ENCODE data around the gene SSRP1.
A peak's percentile ranks its signal among the peaks of the same experiment; 100 is the strongest.
"Not testable (repeated sequence)": the region's sequence is repeated elsewhere in the genome, so short reads cannot be mapped to it uniquely, and the experiment has no call there.

The SSRP1 gene

GRCh38 chr11:57335343-57336110 is at the start of gene SSRP1:
Gene SSRP1 (minus strand): TSS chr11:57335892. CDS start chr11:57335121, 771 bp downstream.
- DNase-seq (ENCODE audit: low spot score) = peak; percentile 85

GRCh38 chr11:57380975-57381374 is 45.3 kb upstream of the SSRP1 start, which contains the start of gene PRG3:
Gene PRG3 (minus strand): TSS chr11:57381150. CDS start chr11:57380708, 442 bp downstream.
- no peak for DNase-seq (ENCODE audit: low spot score)

GRCh38 chr11:57379732-57380131 is 44.0 kb upstream of the SSRP1 start:
- no peak for DNase-seq (ENCODE audit: low spot score)

- DNase-seq (ENCODE audit: low spot score) = no peak
Observed at GRCh38 chr11:57378186-57378585, 42.5 kb upstream of the SSRP1 start.

GRCh38 chr11:57377107-57377506 is 41.4 kb upstream of the SSRP1 start:
- no peak for DNase-seq (ENCODE audit: low spot score)

GRCh38 chr11:57376095-57377090 is 40.7 kb upstream of the SSRP1 start:
- no peak for DNase-seq (ENCODE audit: low spot score)

- DNase-seq (ENCODE audit: low spot score) = no peak
Observed at GRCh38 chr11:57375490-57375889, 39.8 kb upstream of the SSRP1 start.

- DNase-seq (ENCODE audit: low spot score) = no peak
Observed at GRCh38 chr11:57374966-57375365, 39.3 kb upstream of the SSRP1 start.

- no peak for DNase-seq (ENCODE audit: low spot score)
Observed at GRCh38 chr11:57373146-57373545, 37.5 kb upstream of the SSRP1 start.

GRCh38 chr11:57370941-57371340 is 35.2 kb upstream of the SSRP1 start:
- DNase-seq (ENCODE audit: low spot score) = no peak

GRCh38 chr11:57370251-57370650 is 34.6 kb upstream of the SSRP1 start:
- DNase-seq (ENCODE audit: low spot score) = no peak

GRCh38 chr11:57368845-57369232 is 33.1 kb upstream of the SSRP1 start:
- no peak for DNase-seq (ENCODE audit: low spot score)

GRCh38 chr11:57368106-57368844 is 32.6 kb upstream of the SSRP1 start:
- DNase-seq (ENCODE audit: low spot score) = no peak

- no peak for DNase-seq (ENCODE audit: low spot score)
Observed at GRCh38 chr11:57364851-57365660, 29.4 kb upstream of the SSRP1 start.

GRCh38 chr11:57363131-57364080 is 27.7 kb upstream of the SSRP1 start:
- no peak for DNase-seq (ENCODE audit: low spot score)

- no peak for DNase-seq (ENCODE audit: low spot score)
Observed at GRCh38 chr11:57361926-57362325, 26.2 kb upstream of the SSRP1 start.

- DNase-seq (ENCODE audit: low spot score) = not testable (repeated sequence)
Observed at GRCh38 chr11:57361420-57361819, 25.7 kb upstream of the SSRP1 start.

GRCh38 chr11:57360991-57361390 is 25.3 kb upstream of the SSRP1 start:
- no peak for DNase-seq (ENCODE audit: low spot score)

- DNase-seq (ENCODE audit: low spot score) = no peak
Observed at GRCh38 chr11:57359896-57360690, 24.4 kb upstream of the SSRP1 start.
